NT2/D1 (cell line): ENCODE data around the gene ZNF266.

Source experiments
- DNase-seq: peaks from one replicate; pipeline ENCODE4 v3.0.0-alpha.2; 2011; ENCODE audit warnings: low read depth, low spot score
- H3K27me3 ChIP-seq: 2 replicates; pipeline ENCODE4 v1.6.0; 2011; ENCODE audit warnings: mild to moderate bottlenecking; ENCODE audit not compliant: insufficient read length, insufficient read depth
- H3K36me3 ChIP-seq: 2 replicates; pipeline ENCODE4 v1.6.1; 2011; ENCODE audit warnings: mild to moderate bottlenecking, low read length, mixed read lengths; ENCODE audit not compliant: insufficient read depth, insufficient read length
- H3K4me1 ChIP-seq: 2 replicates; pipeline ENCODE4 v1.5.1; 2011; ENCODE audit not compliant: insufficient read depth, insufficient read length
- H3K4me3 ChIP-seq: 2 replicates; pipeline ENCODE4 v1.5.1; 2011; ENCODE audit warnings: low read depth; ENCODE audit not compliant: insufficient read length
- H3K9ac ChIP-seq: 2 replicates; pipeline ENCODE4 v1.6.0; 2011; ENCODE audit warnings: low read depth; ENCODE audit not compliant: insufficient read length
- H3K9me3 ChIP-seq: 2 replicates; pipeline ENCODE4 v1.5.1; 2011; ENCODE audit warnings: mild to moderate bottlenecking, low read length; ENCODE audit not compliant: insufficient read depth
- SUZ12 ChIP-seq: IDR thresholded peaks from 2 replicates; pipeline ENCODE4 v1.6.1; 2011; ENCODE audit not compliant: insufficient read length, insufficient read depth; ENCODE audit errors: extremely low read depth
- YY1 ChIP-seq: IDR thresholded peaks from 2 replicates; pipeline ENCODE4 v1.6.1; 2011; ENCODE audit not compliant: insufficient read length, insufficient read depth
- ZNF274 ChIP-seq: IDR thresholded peaks from 2 replicates; pipeline ENCODE4 v1.6.1; 2011; ENCODE audit warnings: mild to moderate bottlenecking, low read depth, low read length

ZNF266 gene

GRCh38 chr19:9406798-9407352, 28.5 kb downstream of the ZNF266 start:
- H3K9me3 ChIP-seq = peaks cover 29% of the 10 kb centered on the region
- TF ChIP-seq YY1 (no peak), SUZ12 (no peak), ZNF274 (no peak)
- no peaks in the 10 kb centered on the region for H3K4me1 ChIP-seq
- peak overlapping the region; percentile 89 for H3K9ac ChIP-seq
- no peaks in the 10 kb centered on the region for H3K27me3 ChIP-seq
- DNase-seq = peak; percentile 96
- peak overlapping the region; percentile 71 for H3K4me3 ChIP-seq
- peaks cover 30% of the 10 kb centered on the region for H3K36me3 ChIP-seq

DNA sequence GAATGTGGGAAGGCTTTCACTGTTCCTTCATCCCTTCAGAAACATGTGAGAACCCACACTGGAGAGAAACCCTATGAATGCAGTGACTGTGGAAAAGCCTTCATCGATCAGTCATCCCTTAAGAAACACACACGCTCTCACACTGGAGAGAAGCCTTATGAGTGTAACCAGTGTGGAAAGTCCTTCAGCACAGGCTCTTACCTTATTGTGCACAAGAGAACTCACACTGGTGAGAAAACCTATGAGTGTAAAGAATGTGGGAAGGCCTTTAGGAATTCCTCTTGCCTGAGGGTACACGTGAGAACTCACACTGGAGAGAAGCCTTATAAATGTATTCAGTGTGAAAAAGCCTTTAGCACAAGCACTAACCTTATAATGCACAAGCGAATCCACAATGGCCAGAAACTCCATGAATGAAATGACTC, 54.0 kb downstream of the ZNF266 start:
- peak; percentile 99 for TF ChIP-seq ZNF274
- TF ChIP-seq YY1 = no peak
- no peak overlapping the region for H3K9ac ChIP-seq
- no peak for DNase-seq

DNA sequence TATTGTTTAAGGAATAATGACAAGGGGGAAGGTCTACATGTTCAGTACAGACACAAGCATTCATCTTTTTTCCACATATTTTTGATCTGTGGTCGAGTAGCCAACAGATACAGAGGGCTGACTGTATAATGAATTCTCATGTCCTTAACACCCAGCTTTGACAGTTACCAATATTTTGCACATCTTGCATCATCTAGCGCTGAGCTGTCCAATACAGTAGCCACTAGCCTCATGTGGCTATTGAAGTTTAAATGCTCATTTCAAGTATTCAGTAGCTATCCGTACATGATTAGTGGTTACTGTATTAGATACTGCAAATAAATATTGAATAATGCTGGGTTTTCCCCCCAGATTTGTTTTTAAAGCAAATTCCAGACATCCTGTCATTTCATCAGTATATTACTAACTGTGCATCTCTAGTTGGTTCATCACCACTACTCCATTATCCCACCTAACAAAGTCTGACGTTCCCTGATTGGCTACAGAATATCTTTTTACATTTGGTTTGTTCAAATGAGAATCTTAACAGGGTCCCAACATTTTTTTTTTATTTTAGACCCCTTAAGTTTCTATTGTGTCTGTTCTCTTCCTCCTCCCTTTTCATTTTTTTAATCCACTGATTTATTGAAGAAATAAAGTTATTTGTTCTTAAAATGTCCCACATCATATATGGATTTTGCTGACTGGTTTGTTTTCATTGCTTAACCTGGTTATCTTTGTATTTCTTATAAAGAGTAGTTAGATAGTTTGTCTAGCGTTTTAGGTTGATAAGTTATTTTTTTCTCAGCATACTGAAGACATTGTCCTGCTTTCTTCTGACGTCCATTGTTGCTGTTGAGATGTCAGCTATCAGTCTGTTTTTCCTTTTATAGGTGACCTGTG, 64.4 kb downstream of the ZNF266 start:
- no peak overlapping the region for H3K9ac ChIP-seq
- TF ChIP-seq ZNF274 (no peak), SUZ12 (no peak), YY1 (no peak)
- peaks cover 21% of the 10 kb centered on the region for H3K36me3 ChIP-seq
- DNase-seq = no peak
- no peak overlapping the region for H3K4me3 ChIP-seq
- no peaks in the 10 kb centered on the region for H3K27me3 ChIP-seq
- H3K9me3 ChIP-seq = peaks cover 15% of the 10 kb centered on the region
- H3K4me1 ChIP-seq = no peaks in the 10 kb centered on the region

More for the DNA sequence above, 54.0 kb downstream of the ZNF266 start:
- Histone ChIP-seq H3K4me1 (no peaks in the 10 kb centered on the region), H3K36me3 (peaks cover 100% of the 10 kb centered on the region), H3K27me3 (no peaks in the 10 kb centered on the region), H3K4me3 (no peak overlapping the region), H3K9me3 (peaks cover 100% of the 10 kb centered on the region)

DNA sequence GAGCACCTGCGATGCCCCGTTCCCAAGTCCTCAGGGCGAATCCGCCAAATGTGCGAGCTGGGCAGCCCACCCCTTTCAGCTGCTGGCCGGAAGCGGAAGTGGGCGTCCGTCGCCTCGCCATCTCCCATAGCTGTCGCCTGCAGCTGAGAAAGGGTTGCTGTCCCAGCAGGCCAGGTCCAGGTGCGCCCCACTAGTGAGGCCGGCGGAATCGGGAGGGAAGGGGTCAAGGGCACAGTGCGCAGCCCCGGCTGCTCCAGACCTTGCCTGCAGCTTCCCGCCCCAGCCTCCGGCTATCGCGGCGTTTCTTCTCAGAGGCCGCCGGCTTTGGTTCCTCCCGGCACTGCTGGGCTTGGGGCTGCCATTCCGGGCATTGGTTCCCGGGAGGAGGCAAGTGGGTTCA, 72.5 kb downstream of the ZNF266 start, which contains the start of gene ZNF177:
TSS of gene ZNF177 (plus strand) at position 109 of the 400 bp plus-strand sequence. CDS start 15,299 bp downstream, outside the sequence.
- no peaks in the 10 kb centered on the region for H3K27me3 ChIP-seq
- DNase-seq = peak; percentile 69
- peak within 1 kb of the TSS; percentile 88 for H3K9ac ChIP-seq
- H3K36me3 ChIP-seq = peaks cover 18% of the 10 kb centered on the region
- H3K9me3 ChIP-seq = no peaks in the 10 kb centered on the region
- TF ChIP-seq SUZ12 (no peak), ZNF274 (no peak), YY1 (no peak)
- no peaks in the 10 kb centered on the region for H3K4me1 ChIP-seq
- peak within 1 kb of the TSS; percentile 74 for H3K4me3 ChIP-seq
